Measurements from ENCODE around the gene PITPNM3.

- TF ChIP-seq EZH2phosphoT487 (IDR thresholded peaks at IDR 0.05; ENCODE audit: borderline replicate concordance) = no peak
- TF ChIP-seq CTCF (conservative IDR thresholded peaks at IDR 0.05; ENCODE audit: low read length) = no peak
These were observed 48.3 kb downstream of the PITPNM3 start for GRCh38 chr17:6508016-6508415.

Measured in Loucy (cell line).